Gastroesophageal sphincter (tissue), 4 donors: ENCODE data around the gene GDPD1. TPM values are rescaled to one million over a fixed set of nuclear protein-coding genes. Genes with fewer than 3 reads are reported as not detected.
"Not testable (repeated sequence)": the region's sequence is repeated elsewhere in the genome, so short reads cannot be mapped to it uniquely, and the experiment has no call there.

Source experiments
- ATAC-seq: fragments of 150-250 bp; one replicate; pipeline ENCODE4 v1.9.1; 2016; ENCODE audit warnings: mild to moderate bottlenecking, moderate library complexity
- H3K27ac ChIP-seq, 4 donors: fragments of 200-600 bp; sonication (generic) in 3 of 4; 1 replicate in 3 of 4; 2 replicates in 1 of 4; pipeline ENCODE4 v1.5.1; 2016 to 2019
- H3K27me3 ChIP-seq: fragments of 200-600 bp; sonication (generic); one replicate; pipeline ENCODE4 v1.5.1; 2019
- H3K36me3 ChIP-seq, 2 donors: fragments of 200-600 bp; sonication (generic); one replicate each; pipeline ENCODE4 v1.5.1; 2019; ENCODE audit warnings: control low read depth in 1 of 2
- H3K4me1 ChIP-seq, 3 donors: fragments of 200-600 bp; sonication (generic); 1 replicate in 2 of 3; 2 replicates in 1 of 3; pipeline ENCODE4 v1.5.1; 2016 to 2019; ENCODE audit warnings: control low read depth in 2 of 3
- H3K4me3 ChIP-seq, 2 donors: fragments of 200-600 bp; sonication (generic); one replicate each; pipeline ENCODE4 v1.5.1; 2019; ENCODE audit warnings: mild to moderate bottlenecking in 1 of 2, moderate library complexity in 1 of 2
- H3K9me3 ChIP-seq, 3 donors: fragments of 200-600 bp; sonication (generic); one replicate each; pipeline ENCODE4 v1.5.1; 2017 to 2019; ENCODE audit warnings: control low read depth in 2 of 3
- EP300 ChIP-seq: sonication (generic); formaldehyde crosslinking; IDR thresholded peaks from one replicate; pipeline ENCODE4 v1.6.1; 2017; ENCODE audit warnings: antibody characterized with exemption, mild to moderate bottlenecking
- POLR2A ChIP-seq, 2 donors: fragments of 450-650 bp; IDR thresholded peaks; one replicate each; pipeline ENCODE4 v1.6.1; 2017; ENCODE audit warnings: antibody characterized with exemption in 2 of 2, mild to moderate bottlenecking in 2 of 2, moderate library complexity in 1 of 2
- POLR2AphosphoS5 ChIP-seq: sonication (generic); formaldehyde crosslinking; IDR thresholded peaks from one replicate; pipeline ENCODE4 v1.6.1; 2017; ENCODE audit warnings: antibody characterized with exemption
- WGBS, 2 donors: methylation state at CpG; one replicate each; pipeline ENCODE4 v1.1.5; 2018; ENCODE audit warnings: low coverage in 1 of 2; 5-methylcytosine and 5-hydroxymethylcytosine counted together
- total RNA-seq, 4 donors: library from RNA; depleted of rRNA; stranded (reverse); fragments of >200 nt; gene quantifications; one replicate each; pipeline ENCODE4 v1.1.0, GENCODE V29; 2016
- TF ChIP-seq, protein P1 (sequence below), 4 experiments: fragments of 200-600 bp in 2 of 4; fragments of 450-650 bp in 2 of 4; sonication (generic) in 1 of 4; IDR thresholded peaks; one replicate each; pipeline ENCODE4 v1.5.1; 2017 to 2019; ENCODE audit warnings: antibody characterized with exemption in 4 of 4, mild to moderate bottlenecking in 2 of 4, moderate library complexity in 2 of 4

The GDPD1 gene
- total RNA-seq, 4 donors from 2014 or later: 0.67 to 6.2 (median 2.5) TPM

DNA sequence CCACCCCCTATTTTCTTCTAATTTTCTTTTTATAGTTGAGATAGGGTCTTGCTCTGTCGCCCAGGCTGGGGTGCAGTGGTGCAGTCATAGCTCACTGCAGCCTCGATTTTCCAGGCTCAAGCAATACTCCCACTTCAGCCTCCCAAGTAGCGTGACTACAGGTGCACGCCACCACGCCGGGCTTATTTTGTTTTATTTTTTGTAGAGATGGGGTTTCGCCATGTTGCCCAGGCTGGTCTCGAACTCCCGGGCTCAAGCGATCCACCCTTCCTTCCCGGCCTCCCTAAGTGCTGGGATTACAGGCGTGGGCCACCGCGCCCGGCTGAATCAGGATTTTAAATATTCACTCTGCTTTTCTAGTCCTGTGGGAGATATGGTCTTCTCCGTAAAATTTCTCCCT, 941 bp upstream of the GDPD1 start:
- Histone ChIP-seq H3K36me3 (peaks cover 0 to 14% of the 10 kb centered on the region in 2 donors), H3K9me3 (no peaks in the 10 kb centered on the region), H3K4me3 (no peak overlapping the region), H3K4me1 (peaks cover 0 to 22% (median 0%) of the 10 kb centered on the region in 3 donors), H3K27me3 (no peaks in the 10 kb centered on the region), H3K27ac (no peak overlapping the region)
- 86 to 98% methylated on average over 7 of the region's 16 CpGs for WGBS, 2 donors
- ATAC-seq: no peak
- TF ChIP-seq, protein P1, sequence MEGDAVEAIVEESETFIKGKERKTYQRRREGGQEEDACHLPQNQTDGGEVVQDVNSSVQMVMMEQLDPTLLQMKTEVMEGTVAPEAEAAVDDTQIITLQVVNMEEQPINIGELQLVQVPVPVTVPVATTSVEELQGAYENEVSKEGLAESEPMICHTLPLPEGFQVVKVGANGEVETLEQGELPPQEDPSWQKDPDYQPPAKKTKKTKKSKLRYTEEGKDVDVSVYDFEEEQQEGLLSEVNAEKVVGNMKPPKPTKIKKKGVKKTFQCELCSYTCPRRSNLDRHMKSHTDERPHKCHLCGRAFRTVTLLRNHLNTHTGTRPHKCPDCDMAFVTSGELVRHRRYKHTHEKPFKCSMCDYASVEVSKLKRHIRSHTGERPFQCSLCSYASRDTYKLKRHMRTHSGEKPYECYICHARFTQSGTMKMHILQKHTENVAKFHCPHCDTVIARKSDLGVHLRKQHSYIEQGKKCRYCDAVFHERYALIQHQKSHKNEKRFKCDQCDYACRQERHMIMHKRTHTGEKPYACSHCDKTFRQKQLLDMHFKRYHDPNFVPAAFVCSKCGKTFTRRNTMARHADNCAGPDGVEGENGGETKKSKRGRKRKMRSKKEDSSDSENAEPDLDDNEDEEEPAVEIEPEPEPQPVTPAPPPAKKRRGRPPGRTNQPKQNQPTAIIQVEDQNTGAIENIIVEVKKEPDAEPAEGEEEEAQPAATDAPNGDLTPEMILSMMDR (IDR thresholded peaks at IDR 0.05): no peak
- TF ChIP-seq EP300: no peak
- TF ChIP-seq POLR2A (IDR thresholded peaks at IDR 0.05): no peak
- TF ChIP-seq POLR2AphosphoS5: no peak

DNA sequence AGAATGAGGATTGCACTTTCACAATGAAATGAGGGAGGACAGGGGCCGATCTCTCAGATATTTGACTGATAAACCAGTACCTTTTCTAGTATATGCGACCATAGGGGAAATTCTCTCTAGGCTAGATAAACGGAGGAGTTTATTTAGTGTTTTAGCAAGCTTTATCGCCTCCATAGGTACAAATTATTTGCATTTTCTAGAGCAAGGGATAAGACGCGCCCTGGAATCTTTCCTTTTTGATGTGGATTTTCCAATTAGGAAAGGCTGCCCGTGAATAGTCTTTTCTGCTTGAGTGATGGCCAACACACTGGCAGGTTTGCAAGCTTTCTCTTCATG, 351 bp upstream of the GDPD1 start:
- Histone ChIP-seq H3K4me3 (peak overlapping the region; percentile 68 to 91), H3K9me3 (no peaks in the 10 kb centered on the region), H3K27me3 (no peaks in the 10 kb centered on the region), H3K4me1 (peaks cover 0 to 16% (median 0%) of the 10 kb centered on the region in 3 donors), H3K36me3 (peaks cover 0 to 8% of the 10 kb centered on the region in 2 donors), H3K27ac (peak overlapping the region in 1 of 4 donors; percentile 83)
- TF ChIP-seq EP300 (no peak), POLR2AphosphoS5 (no peak), POLR2A (IDR thresholded peaks at IDR 0.05) (no peak)
- TF ChIP-seq, protein P1 (IDR thresholded peaks at IDR 0.05): no peak
- ATAC-seq: no peak
- 18 to 25% methylated on average over 7 of the region's 7 CpGs for WGBS, 2 donors

DNA sequence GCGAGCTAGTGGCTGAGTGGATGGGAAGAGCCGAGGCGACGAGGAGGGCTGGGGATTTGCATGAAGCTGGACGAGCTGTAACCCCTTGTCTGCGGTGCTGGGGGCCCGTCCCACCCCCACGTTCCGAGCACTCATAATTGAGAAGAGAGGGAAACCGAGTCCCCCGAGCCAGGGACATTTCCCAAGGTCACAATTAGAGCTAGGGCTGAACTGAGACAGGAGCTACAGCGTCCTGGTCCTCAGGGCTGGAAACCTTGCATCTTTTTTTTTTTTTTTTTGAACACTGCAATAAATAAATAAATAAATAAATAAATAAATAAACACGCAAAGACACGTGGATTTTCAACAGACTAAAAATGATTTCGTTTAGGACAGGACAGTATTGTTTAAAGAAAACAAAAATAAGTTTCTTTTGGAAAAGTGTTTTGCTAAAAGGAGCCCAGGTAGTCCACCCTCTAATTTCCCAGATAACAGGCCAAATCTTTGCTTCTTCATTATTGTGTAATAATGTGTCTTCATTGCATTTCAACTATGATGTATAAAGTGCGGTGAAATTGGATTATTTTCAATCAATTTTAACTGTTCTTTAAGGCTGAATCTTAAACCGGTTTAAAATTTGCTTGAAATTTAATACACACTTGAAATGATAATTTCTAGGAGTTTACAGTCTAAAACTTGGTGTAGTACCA, 992 bp downstream of the GDPD1 start:
- H3K9me3 ChIP-seq: no peaks in the 10 kb centered on the region
- peak overlapping the region in 3 of 4 donors; percentile 75 to 83 (median 81) for H3K27ac ChIP-seq
- H3K36me3 ChIP-seq: no peaks in the 10 kb centered on the region
- H3K4me1 ChIP-seq: peaks cover 0 to 16% (median 0%) of the 10 kb centered on the region in 3 donors
- H3K27me3 ChIP-seq: no peaks in the 10 kb centered on the region
- whole genome bisulfite sequencing, 2 donors: 17 to 32% methylated on average over 6 to 8 of the region's 17 CpGs
- no peak for TF ChIP-seq EP300
- H3K4me3 ChIP-seq: peak overlapping the region; percentile 68 to 91
- no peak for ATAC-seq

DNA sequence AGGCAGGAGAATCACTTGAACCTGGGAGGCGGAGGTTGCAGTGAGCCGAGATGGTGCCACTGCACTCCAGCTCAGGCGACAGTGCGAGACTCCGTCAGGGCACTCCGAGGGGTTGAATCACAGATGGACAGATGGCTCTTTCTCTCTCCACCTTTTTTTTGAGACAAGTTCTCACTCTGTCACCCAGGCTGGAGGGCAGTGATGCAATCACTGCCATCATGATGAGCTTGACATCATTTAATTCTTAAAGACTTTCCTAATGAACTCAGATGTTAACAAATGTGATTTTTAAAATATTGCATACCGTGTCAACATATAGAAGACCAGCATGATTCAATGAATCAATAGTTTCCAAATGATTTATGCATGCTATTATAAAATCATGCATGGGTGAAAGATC, 3.5 kb downstream of the GDPD1 start:
- no peak for ATAC-seq

DNA sequence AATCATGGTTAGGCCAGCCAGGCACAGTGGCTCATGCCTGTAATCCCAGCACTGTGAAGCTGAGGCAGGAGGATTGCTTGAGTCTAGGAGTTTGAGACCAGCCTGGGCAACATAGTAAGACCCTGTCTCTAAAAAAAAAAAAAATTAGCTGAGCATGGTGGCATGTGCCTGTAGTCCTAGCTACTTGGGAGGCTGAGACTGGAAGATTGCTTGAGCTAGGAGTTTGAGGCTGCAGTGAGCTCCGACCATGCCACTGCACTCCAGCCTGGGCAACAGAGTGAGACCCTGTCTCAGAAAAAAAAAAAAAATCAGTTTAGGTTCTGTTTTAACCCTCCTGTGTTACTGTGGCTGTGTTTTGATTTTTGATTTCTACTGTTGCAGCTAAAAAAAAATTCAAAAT, 8.3 kb downstream of the GDPD1 start:
- H3K4me1 ChIP-seq, ATAC-seq, H3K27ac ChIP-seq, H3K9me3 ChIP-seq, H3K36me3 ChIP-seq, H3K4me3 ChIP-seq, H3K27me3 ChIP-seq: not testable (repeated sequence)
- WGBS, 2 donors: 92% methylated on average over 1 of the region's 1 CpG; no CpG with 5 or more reads in 1 of the 2 donors

More for the DNA sequence above, 3.5 kb downstream of the GDPD1 start:
- TF ChIP-seq, protein P1 (IDR thresholded peaks at IDR 0.05): no peak
- TF ChIP-seq EP300 (no peak), POLR2AphosphoS5 (no peak), POLR2A (IDR thresholded peaks at IDR 0.05) (no peak)
- WGBS, 2 donors: 92 to 95% methylated on average over 7 of the region's 7 CpGs
- no peaks in the 10 kb centered on the region for H3K27me3 ChIP-seq
- no peak overlapping the region for H3K27ac ChIP-seq
- peaks cover 0 to 16% (median 0%) of the 10 kb centered on the region in 3 donors for H3K4me1 ChIP-seq
- H3K4me3 ChIP-seq: no peak overlapping the region
- no peaks in the 10 kb centered on the region for H3K9me3 ChIP-seq
- H3K36me3 ChIP-seq: no peaks in the 10 kb centered on the region

DNA sequence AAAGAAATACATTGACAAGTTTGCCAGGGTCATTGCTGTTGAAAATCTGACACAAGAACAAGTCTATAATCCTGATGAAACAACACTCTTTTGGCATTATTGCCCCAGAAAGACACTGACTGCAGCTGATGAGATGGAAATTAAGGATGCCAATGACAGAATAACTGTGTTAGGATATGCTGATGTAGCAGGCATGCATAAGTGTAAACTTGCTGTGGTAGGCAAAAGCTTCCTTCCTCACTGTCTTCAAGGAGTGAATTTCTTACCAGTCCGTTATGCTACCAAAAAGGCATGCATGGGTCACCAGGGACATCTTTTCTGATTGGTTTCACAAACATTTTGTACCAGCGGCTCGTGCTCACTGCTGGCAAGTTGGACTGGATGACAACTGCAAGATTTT, 10.5 kb downstream of the GDPD1 start:
- Histone ChIP-seq H3K36me3 (no peaks in the 10 kb centered on the region), H3K4me3 (no peak overlapping the region), H3K27me3 (no peaks in the 10 kb centered on the region), H3K4me1 (no peaks in the 10 kb centered on the region), H3K27ac (no peak overlapping the region), H3K9me3 (no peaks in the 10 kb centered on the region)
- WGBS, 2 donors: 82 to 93% methylated on average over 3 of the region's 3 CpGs
- TF ChIP-seq, protein P1 (IDR thresholded peaks at IDR 0.05): no peak
- ATAC-seq: no peak
